HepG2 (cell line): ENCODE data around the gene ZBTB7C. TPM values are rescaled to one million over a fixed set of nuclear protein-coding genes. Genes with fewer than 3 reads are reported as not detected.
A peak's percentile ranks its signal among the peaks of the same experiment; 100 is the strongest.

Experiments
- ASH2L ChIP-seq: fragments of 300-600, 200-600 bp; sonication (generic); IDR thresholded peaks from 2 replicates; pipeline ENCODE4 v1.7.0; 2017; ENCODE audit warnings: low read depth, mild to moderate bottlenecking, moderate library complexity, mixed read lengths, low read length; ENCODE audit not compliant: insufficient read length
- BATF2 ChIP-seq: sonication (generic); formaldehyde crosslinking; IDR thresholded peaks from 2 replicates; pipeline ENCODE4 v1.8.0; 2022; ENCODE audit warnings: mild to moderate bottlenecking, missing genetic modification reagents, moderate library complexity
- CAMTA2 ChIP-seq: sonication (generic); formaldehyde crosslinking; IDR thresholded peaks from 2 replicates; pipeline ENCODE4 v1.4.0; 2020; ENCODE audit warnings: mild to moderate bottlenecking, missing genetic modification reagents, borderline replicate concordance
- DPF2 ChIP-seq: sonication (generic); formaldehyde crosslinking; IDR thresholded peaks from 2 replicates; pipeline ENCODE4 v1.4.0; 2020; ENCODE audit warnings: mild to moderate bottlenecking, low read depth, missing genetic modification reagents, borderline replicate concordance
- ELF3 ChIP-seq: IDR thresholded peaks from 2 replicates; pipeline ENCODE4 v1.6.1; 2016; ENCODE audit warnings: missing genetic modification reagents, missing compliant biosample characterization
- FOXJ3 ChIP-seq: sonication (generic); formaldehyde crosslinking; IDR thresholded peaks from 2 replicates; pipeline ENCODE4 v1.4.0; 2020; ENCODE audit warnings: missing genetic modification reagents, mild to moderate bottlenecking, borderline replicate concordance
- GATAD2A ChIP-seq: IDR thresholded peaks from 2 replicates; pipeline ENCODE4 v1.6.1; 2016
- HDAC1 ChIP-seq: sonication (generic); formaldehyde crosslinking; IDR thresholded peaks from 2 replicates; pipeline ENCODE4 v1.5.1; 2020; ENCODE audit warnings: mild to moderate bottlenecking, missing genetic modification reagents
- HIVEP1 ChIP-seq: sonication (generic); formaldehyde crosslinking; IDR thresholded peaks from 2 replicates; pipeline ENCODE4 v1.4.0; 2020; ENCODE audit warnings: mild to moderate bottlenecking, missing genetic modification reagents
- IRF9 ChIP-seq: sonication (generic); formaldehyde crosslinking; IDR thresholded peaks from 2 replicates; pipeline ENCODE4 v1.8.0; 2022; ENCODE audit warnings: missing genetic modification reagents, mild to moderate bottlenecking, borderline replicate concordance
- MEF2D ChIP-seq: sonication (generic); formaldehyde crosslinking; IDR thresholded peaks from 2 replicates; pipeline ENCODE4 v1.5.1; 2020; ENCODE audit warnings: mild to moderate bottlenecking, missing genetic modification reagents
- MTA1 ChIP-seq: sonication (generic); formaldehyde crosslinking; IDR thresholded peaks from 2 replicates; pipeline ENCODE4 v1.4.0; 2020; ENCODE audit warnings: missing genetic modification reagents, mild to moderate bottlenecking, borderline replicate concordance
- MYPOP ChIP-seq: sonication (generic); formaldehyde crosslinking; IDR thresholded peaks from 2 replicates; pipeline ENCODE4 v1.8.1; 2023; ENCODE audit warnings: mild to moderate bottlenecking, moderate library complexity, missing genetic modification reagents
- NCOA2 ChIP-seq: sonication (generic); formaldehyde crosslinking; IDR thresholded peaks from 2 replicates; pipeline ENCODE4 v1.8.0; 2022; ENCODE audit warnings: inconsistent platforms
- RARA ChIP-seq: IDR thresholded peaks from 2 replicates; pipeline ENCODE4 v1.6.1; 2016; ENCODE audit warnings: missing genetic modification reagents, missing compliant biosample characterization
- RXRA ChIP-seq: sonication (generic); formaldehyde crosslinking; IDR thresholded peaks from 2 replicates; pipeline ENCODE4 v1.5.1; 2020; ENCODE audit warnings: missing genetic modification reagents
- SKIL ChIP-seq: sonication (generic); formaldehyde crosslinking; IDR thresholded peaks from 2 replicates; pipeline ENCODE4 v1.8.0; 2022; ENCODE audit warnings: missing genetic modification reagents, mild to moderate bottlenecking, moderate library complexity, borderline replicate concordance
- ZBTB46 ChIP-seq: sonication (generic); formaldehyde crosslinking; IDR thresholded peaks from 2 replicates; pipeline ENCODE4 v1.4.0; 2020; ENCODE audit warnings: mild to moderate bottlenecking, missing genetic modification reagents, borderline replicate concordance
- ZNF136 ChIP-seq: sonication (generic); formaldehyde crosslinking; IDR thresholded peaks from 2 replicates; pipeline ENCODE4 v1.8.1; 2022; ENCODE audit warnings: low read depth, mild to moderate bottlenecking, moderate library complexity, missing genetic modification reagents
- ZNF317 ChIP-seq: sonication (generic); formaldehyde crosslinking; IDR thresholded peaks from 2 replicates; pipeline ENCODE4 v1.5.0; 2020; ENCODE audit warnings: mild to moderate bottlenecking, missing genetic modification reagents
- ZNF326 ChIP-seq: sonication (generic); formaldehyde crosslinking; IDR thresholded peaks from 2 replicates; pipeline ENCODE4 v1.4.0; 2020; ENCODE audit warnings: missing genetic modification reagents, borderline replicate concordance
- polyA plus RNA-seq, 8 experiments: library from polyadenylated mRNA; depleted of rRNA in 3 of 8; stranded (reverse) in 7 of 8; unstranded in 1 of 8; fragments of >200 nt; fragmentation: Illumina TruSeq in 4 of 8; extraction: Trizol in 4 of 8; gene quantifications; 2 replicates each; pipeline versions ENCODE4 v1.2.1 to v1.2.3, GENCODE V29; 2011 to 2016; ENCODE audit warnings: low read depth in 4 of 8, missing spikeins in 1 of 8, mixed read lengths in 1 of 8; ENCODE audit not compliant: insufficient read depth in 1 of 8
- total RNA-seq, 5 experiments: library from RNA; depleted of rRNA; stranded (reverse); fragments of >200 nt; fragmentation: Illumina TruSeq; extraction: Trizol; gene quantifications; 2 replicates each; pipeline ENCODE4 v1.2.3, GENCODE V29; 2016; ENCODE audit warnings: low read depth in 1 of 5

ZBTB7C gene
- total and polyA plus RNA-seq, 2 of the 13 experiments (the other 11 are each of a cell fraction or from before 2014, with no cell fraction given), result 0.01 to 0.04 TPM

GRCh38 chr18:48153613-48154481 lies 255.3 kb downstream of the ZBTB7C start (continued):
- TF ChIP-seq MYPOP (CRISPR knock-in tag) (0 out of 2 replicates have a peak, but pooled peaks have one; percentile 51), MEF2D (0 out of 2 replicates have a peak, but pooled peaks have one; percentile 22), ZNF326 (no peak), GATAD2A (CRISPR knock-in tag) (peak; percentile 47; the same call in 1 of the 2 replicates), ELF3 (peak; percentile 66), ZNF317 (0 out of 2 replicates have a peak, but pooled peaks have one; percentile 31), NCOA2 (CRISPR knock-in tag) (0 out of 2 replicates have a peak, but pooled peaks have one; percentile 16), HIVEP1 (CRISPR knock-in tag) (peak; percentile 64; the same call in 1 of the 2 replicates), ZNF136 (CRISPR knock-in tag) (0 out of 2 replicates have a peak, but pooled peaks have one; percentile 34), BATF2 (CRISPR knock-in tag) (no peak), DPF2 (CRISPR knock-in tag) (peak; percentile 48; the same call in 1 of the 2 replicates), CAMTA2 (CRISPR knock-in tag) (no peak), RXRA (peak; percentile 72), FOXJ3 (CRISPR knock-in tag) (no peak), MTA1 (CRISPR knock-in tag) (peak; percentile 85; the same call in 1 of the 2 replicates), SKIL (peak; percentile 50; the same call in 1 of the 2 replicates), ZBTB46 (CRISPR knock-in tag) (0 out of 2 replicates have a peak, but pooled peaks have one; percentile 60), HDAC1 (CRISPR knock-in tag) (peak; percentile 65; the same call in 1 of the 2 replicates), RARA (CRISPR knock-in tag) (peak; percentile 85), ASH2L (peak; percentile 63), IRF9 (CRISPR knock-in tag) (0 out of 2 replicates have a peak, but pooled peaks have one; percentile 36)
